MG63 (cell line): ENCODE results near the gene ENO4. TPM values are rescaled to one million over a fixed set of nuclear protein-coding genes. Genes with fewer than 3 reads are reported as not detected.
A peak's percentile ranks its signal among the peaks of the same experiment; 100 is the strongest.

Experiments
- DNase-seq: peaks from one replicate; pipeline ENCODE4 v3.0.0-alpha.2; 2020
- H3K27me3 ChIP-seq: fragments of 250-450 bp; sonication (Bioruptor Pico); 2 replicates; pipeline ENCODE4 v1.5.1; 2020; ENCODE audit warnings: mild to moderate bottlenecking, moderate library complexity
- H3K36me3 ChIP-seq: fragments of 250-450 bp; sonication (Bioruptor Pico); 2 replicates; pipeline ENCODE4 v1.5.1; 2020; ENCODE audit warnings: mild to moderate bottlenecking, moderate library complexity
- H3K4me3 ChIP-seq: fragments of 250-450 bp; sonication (Bioruptor Pico); 2 replicates; pipeline ENCODE4 v1.5.1; 2020; ENCODE audit warnings: mild to moderate bottlenecking, moderate library complexity
- H3K9me3 ChIP-seq: fragments of 250-450 bp; sonication (Bioruptor Pico); 2 replicates; pipeline ENCODE4 v1.5.1; 2020; ENCODE audit warnings: mild to moderate bottlenecking, moderate library complexity
- total RNA-seq: library from RNA; depleted of rRNA; stranded (reverse); fragments of >200 nt; shearing (Covaris generic); gene quantifications from 2 replicates; pipeline ENCODE4 v1.2.3, GENCODE V29; 2014; ENCODE audit warnings: low replicate concordance

ENO4 gene
- total RNA-seq, 1 experiment from 2014 or later = 0.69 TPM

DNA sequence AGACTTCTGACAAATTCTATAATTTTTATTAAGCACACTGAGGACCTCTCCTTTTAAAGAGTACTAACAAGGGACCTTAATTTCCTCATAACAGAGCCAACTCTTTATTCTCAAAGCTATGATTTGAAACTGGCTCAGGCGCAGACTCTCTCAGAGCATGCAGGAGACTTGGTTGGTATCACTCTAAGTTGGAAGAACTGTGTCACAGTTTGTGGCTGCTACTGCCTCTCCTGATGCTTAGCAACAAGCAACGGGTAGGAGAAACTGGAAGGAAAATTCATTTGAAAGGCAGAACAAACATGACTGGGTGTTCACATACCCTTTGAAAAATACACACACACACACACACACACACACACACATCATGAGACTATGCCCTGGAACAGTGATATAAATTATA, 33.3 kb downstream of the ENO4 start:
- no peak for DNase-seq
- Histone ChIP-seq H3K36me3 (no peaks in the 10 kb centered on the region), H3K27me3 (no peaks in the 10 kb centered on the region), H3K9me3 (no peaks in the 10 kb centered on the region), H3K4me3 (no peak overlapping the region)

- no peak for DNase-seq
- Histone ChIP-seq H3K36me3 (no peaks in the 10 kb centered on the region), H3K9me3 (no peaks in the 10 kb centered on the region), H3K4me3 (no peak overlapping the region), H3K27me3 (no peaks in the 10 kb centered on the region)
Measured at GRCh38 chr10:116886772-116887171, 37.5 kb downstream of the ENO4 start.

DNA sequence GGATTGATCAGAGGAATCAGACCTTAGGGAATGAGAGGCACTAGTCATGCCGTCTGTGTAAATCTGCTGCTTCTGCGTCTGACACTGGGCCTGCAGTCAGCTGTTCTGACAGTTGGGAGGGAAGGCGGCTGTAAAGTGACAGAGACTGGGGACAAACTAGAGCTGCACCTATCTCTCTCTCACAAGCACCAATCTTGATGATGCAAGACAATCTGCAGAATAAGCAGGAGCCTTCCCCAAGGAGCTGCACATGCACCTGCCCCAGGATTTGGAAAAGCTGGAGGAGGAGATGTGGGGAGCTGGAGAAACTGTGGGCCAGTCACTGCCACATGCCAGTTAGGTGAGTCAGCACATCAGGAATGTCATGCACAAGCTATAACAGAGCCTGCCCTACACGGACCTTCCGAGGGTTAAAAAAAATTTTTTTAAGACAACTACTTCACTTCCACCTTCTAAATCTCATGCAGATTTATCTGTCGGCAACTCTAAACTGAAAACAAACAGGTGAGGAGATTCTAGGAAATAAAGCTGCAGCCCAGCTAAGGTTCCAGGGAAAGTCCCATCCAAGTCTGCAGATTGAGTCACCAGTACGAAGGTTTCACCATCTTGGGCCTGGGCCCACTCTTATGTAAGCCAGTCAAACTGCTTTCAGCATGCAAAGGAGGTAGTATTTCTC, 39.2 kb downstream of the ENO4 start:
- no peaks in the 10 kb centered on the region for H3K9me3 ChIP-seq
- H3K4me3 ChIP-seq = no peak overlapping the region
- H3K36me3 ChIP-seq = no peaks in the 10 kb centered on the region
- peak; percentile 79 for DNase-seq
- no peaks in the 10 kb centered on the region for H3K27me3 ChIP-seq

GRCh38 chr10:116889066-116889465, 39.8 kb downstream of the ENO4 start:
- no peaks in the 10 kb centered on the region for H3K9me3 ChIP-seq
- no peak for DNase-seq
- H3K4me3 ChIP-seq = no peak overlapping the region
- H3K27me3 ChIP-seq = no peaks in the 10 kb centered on the region
- H3K36me3 ChIP-seq = no peaks in the 10 kb centered on the region

DNA sequence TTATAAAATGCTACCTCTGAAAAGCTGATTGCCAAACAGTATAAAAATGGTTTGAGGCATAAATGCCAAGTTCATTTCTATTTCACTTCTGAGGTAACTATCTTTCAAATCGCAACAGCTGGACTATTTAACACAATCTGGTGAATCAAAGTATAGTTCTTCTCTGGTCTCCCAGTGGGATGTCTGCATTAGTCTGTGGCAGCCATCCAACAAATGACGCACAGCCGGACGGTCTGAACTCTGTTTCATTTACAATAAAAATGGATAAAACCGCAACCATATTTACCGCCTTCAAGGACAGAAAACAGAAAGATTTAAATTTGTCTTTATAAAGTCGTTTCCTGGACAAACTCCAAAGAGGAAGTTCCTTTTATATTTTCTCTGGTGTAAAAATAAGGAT, 41.9 kb downstream of the ENO4 start:
- Histone ChIP-seq H3K36me3 (no peaks in the 10 kb centered on the region), H3K27me3 (no peaks in the 10 kb centered on the region), H3K4me3 (0 out of 2 replicates have a peak overlapping the region, but pooled peaks have one; percentile 2), H3K9me3 (no peaks in the 10 kb centered on the region)
- peak; percentile 92 for DNase-seq

GRCh38 chr10:116892907-116893685, 43.8 kb downstream of the ENO4 start:
- Histone ChIP-seq H3K36me3 (no peaks in the 10 kb centered on the region), H3K4me3 (no peak overlapping the region), H3K9me3 (no peaks in the 10 kb centered on the region), H3K27me3 (no peaks in the 10 kb centered on the region)
- no peak for DNase-seq

GRCh38 chr10:116893686-116894037, 44.4 kb downstream of the ENO4 start:
- DNase-seq = no peak
- no peaks in the 10 kb centered on the region; the same call in 1 of the 2 replicates for H3K36me3 ChIP-seq
- no peak overlapping the region for H3K4me3 ChIP-seq
- H3K9me3 ChIP-seq = no peaks in the 10 kb centered on the region
- H3K27me3 ChIP-seq = no peaks in the 10 kb centered on the region

GRCh38 chr10:116899626-116900025, 50.3 kb downstream of the ENO4 start:
- H3K27me3 ChIP-seq = no peaks in the 10 kb centered on the region
- no peaks in the 10 kb centered on the region; the same call in 1 of the 2 replicates for H3K36me3 ChIP-seq
- no peaks in the 10 kb centered on the region for H3K9me3 ChIP-seq
- no peak overlapping the region for H3K4me3 ChIP-seq
- DNase-seq = no peak

GRCh38 chr10:116905845-116906210, 56.5 kb downstream of the ENO4 start:
- Histone ChIP-seq H3K36me3 (no peaks in the 10 kb centered on the region), H3K9me3 (no peaks in the 10 kb centered on the region), H3K27me3 (no peaks in the 10 kb centered on the region), H3K4me3 (no peak overlapping the region)
- DNase-seq = no peak

DNA sequence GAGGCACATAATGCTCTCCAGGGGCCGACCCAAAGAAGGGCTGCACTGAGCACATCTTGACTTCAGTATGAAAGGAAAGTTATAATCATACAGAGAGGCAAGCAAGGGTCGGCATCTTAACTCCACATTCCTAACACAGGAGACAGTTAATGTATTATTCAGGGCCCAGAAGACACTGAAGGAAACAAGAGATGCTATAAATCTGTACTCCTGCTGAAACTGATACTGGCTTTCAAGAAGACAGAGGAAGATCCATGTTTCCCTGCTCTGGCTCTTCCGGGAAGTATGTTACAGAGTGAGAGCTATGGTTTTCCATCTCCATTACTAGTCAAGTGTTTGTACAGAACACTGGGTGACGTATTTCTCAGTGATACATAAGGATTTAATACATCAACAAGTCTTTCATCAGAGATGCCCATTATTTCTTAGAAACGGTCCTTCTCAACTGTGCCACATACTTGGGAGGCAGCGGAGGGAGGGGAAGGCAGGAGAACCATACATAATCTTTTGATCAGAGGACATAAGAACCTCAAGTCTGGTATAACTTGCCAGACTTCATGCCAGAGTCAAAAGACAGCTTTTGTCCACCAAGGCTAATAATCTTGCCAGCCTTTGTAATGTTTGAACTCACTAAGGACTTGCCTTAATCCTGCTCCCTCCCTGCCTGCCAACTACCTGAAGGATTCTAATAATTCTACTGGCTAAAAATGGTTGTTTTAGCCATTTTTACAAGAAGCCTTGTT, 58.1 kb downstream of the ENO4 start:
- Histone ChIP-seq H3K36me3 (no peaks in the 10 kb centered on the region), H3K27me3 (no peaks in the 10 kb centered on the region), H3K9me3 (no peaks in the 10 kb centered on the region), H3K4me3 (no peak overlapping the region)
- DNase-seq = no peak

DNA sequence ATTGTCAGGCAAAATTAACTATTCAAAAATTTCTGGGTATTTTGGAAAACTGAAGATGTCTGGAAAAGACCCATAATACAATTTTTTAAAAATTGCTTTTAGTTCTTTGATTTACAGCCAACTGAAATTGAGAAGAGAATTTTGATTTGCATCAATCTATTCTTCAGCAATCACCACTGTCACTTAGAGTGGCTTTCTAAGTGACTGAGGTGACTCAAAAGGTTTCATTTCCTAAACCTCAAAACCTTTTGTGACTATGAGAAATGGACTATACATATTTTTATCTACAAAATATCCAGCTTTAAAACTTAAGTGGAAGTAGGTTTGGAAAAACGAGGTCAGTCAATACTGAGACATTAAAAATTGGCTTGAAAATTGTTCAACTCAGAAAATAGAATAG, 60.0 kb downstream of the ENO4 start:
- Histone ChIP-seq H3K36me3 (no peaks in the 10 kb centered on the region), H3K4me3 (no peak overlapping the region), H3K27me3 (no peaks in the 10 kb centered on the region), H3K9me3 (no peaks in the 10 kb centered on the region)
- DNase-seq = no peak

- Histone ChIP-seq H3K4me3 (no peak overlapping the region), H3K9me3 (no peaks in the 10 kb centered on the region), H3K27me3 (no peaks in the 10 kb centered on the region), H3K36me3 (peaks cover 5% of the 10 kb centered on the region; the same call in 1 of the 2 replicates)
- no peak for DNase-seq
Measured at GRCh38 chr10:116910910-116911309, 61.6 kb downstream of the ENO4 start.

DNA sequence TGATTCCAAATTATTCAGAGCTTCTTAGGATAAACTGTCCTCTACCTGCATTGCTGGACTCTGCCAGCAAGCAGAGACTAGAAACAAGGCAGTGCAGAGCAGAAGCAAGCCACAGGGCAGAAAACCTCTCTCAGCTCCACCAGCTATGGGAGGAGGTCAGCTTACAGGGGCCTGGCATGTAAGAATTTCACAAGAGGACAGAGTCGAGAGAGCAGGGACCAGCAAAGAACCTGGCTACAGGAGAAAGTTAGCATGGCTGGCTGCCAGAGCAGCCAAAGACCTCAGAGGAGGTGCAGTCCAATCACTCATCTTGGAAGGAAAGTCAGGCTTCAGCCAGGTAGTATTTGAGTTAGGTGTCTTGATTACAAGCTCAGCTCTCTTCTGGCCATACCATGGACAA, 62.9 kb downstream of the ENO4 start:
- no peaks in the 10 kb centered on the region for H3K9me3 ChIP-seq
- H3K27me3 ChIP-seq = no peaks in the 10 kb centered on the region
- DNase-seq = no peak
- peaks cover 5% of the 10 kb centered on the region; the same call in 1 of the 2 replicates for H3K36me3 ChIP-seq
- H3K4me3 ChIP-seq = no peak overlapping the region

- no peak for DNase-seq
- Histone ChIP-seq H3K36me3 (peaks cover 5% of the 10 kb centered on the region; the same call in 1 of the 2 replicates), H3K4me3 (no peak overlapping the region), H3K27me3 (no peaks in the 10 kb centered on the region), H3K9me3 (no peaks in the 10 kb centered on the region)
Measured at GRCh38 chr10:116913695-116914094, 64.4 kb downstream of the ENO4 start.

DNA sequence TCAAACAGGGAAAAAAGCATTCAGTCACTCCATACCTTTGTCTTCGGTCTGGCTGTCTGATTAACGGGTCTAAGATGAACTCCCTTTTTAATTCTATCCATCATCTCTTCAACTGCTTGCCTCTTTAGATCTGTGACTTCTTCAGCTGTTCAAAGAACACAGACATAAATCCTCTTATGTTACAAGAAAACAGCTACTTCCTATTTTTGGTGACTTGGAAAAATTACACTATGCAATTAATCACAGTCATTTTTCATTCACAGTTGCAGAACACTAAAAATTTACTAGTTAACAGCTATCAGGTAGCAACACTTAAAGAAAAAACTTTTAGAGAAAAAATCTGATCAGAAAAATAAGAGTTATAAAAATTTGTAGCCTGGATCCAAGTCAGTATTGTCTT, 66.0 kb downstream of the ENO4 start:
- DNase-seq = no peak
- no peaks in the 10 kb centered on the region for H3K27me3 ChIP-seq
- peaks cover 5% of the 10 kb centered on the region; the same call in 1 of the 2 replicates for H3K36me3 ChIP-seq
- no peak overlapping the region for H3K4me3 ChIP-seq
- no peaks in the 10 kb centered on the region for H3K9me3 ChIP-seq

DNA sequence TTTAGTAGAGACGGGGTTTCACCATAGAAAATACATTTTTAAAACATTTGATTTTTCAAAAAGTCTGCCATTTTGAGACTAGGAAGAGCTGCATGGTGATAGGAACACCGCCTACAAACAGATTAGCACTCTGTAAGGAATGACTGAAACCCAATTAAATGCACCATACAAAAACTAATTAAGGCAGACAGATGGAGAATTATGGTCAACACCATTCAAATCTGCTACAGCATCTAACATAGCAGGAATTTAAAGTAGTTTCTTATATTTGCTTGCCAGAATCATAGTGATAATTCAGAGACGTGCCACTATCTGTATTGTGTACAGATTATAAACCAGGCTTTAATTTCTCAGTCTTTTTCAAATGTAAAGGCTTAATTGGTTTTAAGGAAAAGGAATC, 68.2 kb downstream of the ENO4 start:
- H3K36me3 ChIP-seq = peaks cover 5% of the 10 kb centered on the region; the same call in 1 of the 2 replicates
- H3K9me3 ChIP-seq = no peaks in the 10 kb centered on the region
- DNase-seq = no peak
- H3K27me3 ChIP-seq = no peaks in the 10 kb centered on the region
- no peak overlapping the region for H3K4me3 ChIP-seq

DNA sequence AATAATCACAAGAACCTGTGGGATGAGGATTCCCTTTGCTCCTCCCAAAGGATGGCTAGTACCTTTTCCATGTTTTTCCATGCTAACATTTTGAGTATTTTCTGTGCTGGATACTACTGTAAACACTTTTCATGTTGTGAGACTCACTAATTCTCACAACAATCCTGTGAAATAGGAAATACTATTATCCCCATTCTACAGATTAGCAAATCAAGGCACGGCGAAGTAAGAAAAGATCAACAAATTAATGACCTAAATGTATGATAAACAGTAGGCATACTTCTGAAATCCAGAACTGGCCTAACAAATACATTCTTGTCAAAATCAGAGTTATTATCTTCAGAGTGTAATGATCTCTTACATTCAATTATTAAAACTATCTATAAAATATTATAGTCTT, 69.3 kb downstream of the ENO4 start:
- Histone ChIP-seq H3K36me3 (peaks cover 5% of the 10 kb centered on the region; the same call in 1 of the 2 replicates), H3K4me3 (no peak overlapping the region), H3K9me3 (no peaks in the 10 kb centered on the region), H3K27me3 (no peaks in the 10 kb centered on the region)
- no peak for DNase-seq
